Activated gamma-delta T cell treated with Interleukin-2 at 50 U/mL for 16 hours (primary cell): Measurements from ENCODE around the gene PSPC1.
"Not testable (repeated sequence)": the region's sequence is repeated elsewhere in the genome, so short reads cannot be mapped to it uniquely, and the experiment has no call there.

ENCODE experiments used
- DNase-seq: peaks from one replicate; pipeline ENCODE4 v3.0.0-alpha.2; 2020

PSPC1 gene, protein sequence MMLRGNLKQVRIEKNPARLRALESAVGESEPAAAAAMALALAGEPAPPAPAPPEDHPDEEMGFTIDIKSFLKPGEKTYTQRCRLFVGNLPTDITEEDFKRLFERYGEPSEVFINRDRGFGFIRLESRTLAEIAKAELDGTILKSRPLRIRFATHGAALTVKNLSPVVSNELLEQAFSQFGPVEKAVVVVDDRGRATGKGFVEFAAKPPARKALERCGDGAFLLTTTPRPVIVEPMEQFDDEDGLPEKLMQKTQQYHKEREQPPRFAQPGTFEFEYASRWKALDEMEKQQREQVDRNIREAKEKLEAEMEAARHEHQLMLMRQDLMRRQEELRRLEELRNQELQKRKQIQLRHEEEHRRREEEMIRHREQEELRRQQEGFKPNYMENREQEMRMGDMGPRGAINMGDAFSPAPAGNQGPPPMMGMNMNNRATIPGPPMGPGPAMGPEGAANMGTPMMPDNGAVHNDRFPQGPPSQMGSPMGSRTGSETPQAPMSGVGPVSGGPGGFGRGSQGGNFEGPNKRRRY

GRCh38 chr13:19782727-19783682 lies at the start of gene PSPC1:
Gene PSPC1, minus strand, starts transcription at chr13:19782945. Its CDS starts 188 bp downstream, at chr13:19782757.
- DNase-seq, result peak; percentile 94

- no peak for DNase-seq
Observed at GRCh38 chr13:19822673-19823072, 39.9 kb upstream of the PSPC1 start.

DNA sequence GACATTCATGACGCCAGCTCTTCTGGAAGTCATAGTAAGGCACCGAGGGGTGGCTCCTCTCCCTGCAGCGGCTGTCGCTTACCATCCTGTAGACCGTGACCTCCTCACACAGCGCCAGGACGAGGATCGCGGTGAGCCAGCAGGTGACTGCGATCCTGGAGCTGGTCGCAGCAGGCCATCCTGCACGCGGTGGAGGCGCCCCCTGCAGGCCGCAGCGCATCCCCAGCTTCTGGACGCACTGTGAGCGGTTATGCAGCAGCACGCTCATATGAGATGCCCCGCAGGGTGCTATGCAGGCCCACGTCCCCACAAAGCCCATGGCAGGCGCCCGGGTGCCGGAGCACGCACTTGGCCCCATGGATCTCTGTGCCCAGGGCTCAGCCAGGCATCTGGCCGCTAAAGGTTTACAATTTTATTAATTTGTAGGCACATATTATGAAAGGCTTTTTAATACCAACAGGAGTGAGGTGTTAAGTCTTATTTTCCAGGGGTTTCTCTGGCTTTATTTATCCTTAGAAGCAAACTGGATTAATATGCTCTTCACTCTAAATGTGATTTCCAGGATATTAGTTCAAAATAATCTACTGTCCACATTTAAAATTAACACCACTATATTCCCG lies 35.6 kb upstream of the PSPC1 start:
- DNase-seq, result peak; percentile 21

DNA sequence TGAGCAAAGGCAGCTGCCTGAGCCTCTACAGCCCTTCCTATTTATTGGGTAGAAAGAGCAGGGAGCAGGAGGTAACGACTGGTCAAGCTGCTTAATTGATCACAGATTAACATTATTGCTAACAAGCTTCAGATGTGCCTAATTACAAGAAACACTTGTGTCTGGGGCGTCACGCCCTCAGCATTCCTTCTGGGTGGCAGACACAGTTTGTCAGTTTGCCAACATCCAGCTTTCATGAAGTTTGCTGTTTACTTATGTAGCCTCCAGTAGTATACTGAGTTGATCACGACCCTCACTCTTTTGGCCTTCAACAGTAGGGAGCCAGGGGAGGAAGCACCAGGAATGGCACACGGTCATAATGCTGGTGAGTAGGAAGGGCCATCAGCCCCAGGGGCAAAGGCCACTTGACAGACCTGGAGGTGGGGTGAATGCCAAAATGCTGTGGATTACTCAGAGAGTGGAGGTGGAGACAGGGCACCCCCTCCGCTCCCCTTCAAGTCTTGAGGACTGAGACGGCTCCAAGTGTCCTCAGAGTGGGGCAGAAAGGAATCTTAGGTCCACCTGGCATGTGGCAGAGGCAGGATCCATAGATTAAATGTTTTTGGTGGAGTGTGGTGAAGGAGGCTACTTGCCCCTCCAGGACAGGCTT lies 34.9 kb upstream of the PSPC1 start:
- no peak for DNase-seq

GRCh38 chr13:19817106-19817505 lies 34.4 kb upstream of the PSPC1 start:
- no peak for DNase-seq

- not testable (repeated sequence) for DNase-seq
Observed at GRCh38 chr13:19815842-19816241, 33.1 kb upstream of the PSPC1 start.

- no peak for DNase-seq
Observed at GRCh38 chr13:19810996-19811881, 28.5 kb upstream of the PSPC1 start.

GRCh38 chr13:19810151-19810550 lies 27.4 kb upstream of the PSPC1 start:
- no peak for DNase-seq

GRCh38 chr13:19805765-19806164 lies 23.0 kb upstream of the PSPC1 start:
- DNase-seq, result no peak

GRCh38 chr13:19795956-19796355 lies 13.2 kb upstream of the PSPC1 start:
- no peak for DNase-seq

- no peak for DNase-seq
Observed at GRCh38 chr13:19794631-19795030, 11.9 kb upstream of the PSPC1 start.

DNA sequence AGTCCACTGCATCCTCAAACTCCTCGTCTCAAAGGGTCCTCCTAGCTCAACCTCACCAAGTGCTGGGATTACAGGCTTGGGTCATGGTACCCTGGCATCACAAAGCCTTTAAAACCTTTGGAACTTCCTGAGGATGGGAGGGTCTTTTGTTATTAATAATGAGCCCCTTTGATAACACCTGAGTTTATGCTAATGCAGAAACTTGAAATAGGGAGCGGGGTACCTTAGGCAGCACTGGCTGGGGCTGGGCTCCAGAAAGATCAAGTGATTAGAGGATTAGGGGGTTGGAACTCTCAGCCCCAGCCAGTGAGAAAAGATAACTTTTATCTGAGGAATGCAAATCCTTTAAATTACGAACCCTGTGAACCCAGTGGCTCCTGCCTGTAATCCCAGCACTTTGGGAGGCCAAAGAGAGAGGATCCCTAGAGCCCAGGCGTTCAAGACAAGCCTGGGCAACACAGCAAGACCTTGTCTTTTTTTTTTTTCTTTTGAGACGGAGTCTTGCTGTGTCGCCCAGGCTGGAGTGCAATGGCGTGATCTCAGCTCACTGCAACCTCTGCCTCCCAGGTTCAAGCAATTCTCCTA lies 9.3 kb upstream of the PSPC1 start:
- no peak for DNase-seq

DNA sequence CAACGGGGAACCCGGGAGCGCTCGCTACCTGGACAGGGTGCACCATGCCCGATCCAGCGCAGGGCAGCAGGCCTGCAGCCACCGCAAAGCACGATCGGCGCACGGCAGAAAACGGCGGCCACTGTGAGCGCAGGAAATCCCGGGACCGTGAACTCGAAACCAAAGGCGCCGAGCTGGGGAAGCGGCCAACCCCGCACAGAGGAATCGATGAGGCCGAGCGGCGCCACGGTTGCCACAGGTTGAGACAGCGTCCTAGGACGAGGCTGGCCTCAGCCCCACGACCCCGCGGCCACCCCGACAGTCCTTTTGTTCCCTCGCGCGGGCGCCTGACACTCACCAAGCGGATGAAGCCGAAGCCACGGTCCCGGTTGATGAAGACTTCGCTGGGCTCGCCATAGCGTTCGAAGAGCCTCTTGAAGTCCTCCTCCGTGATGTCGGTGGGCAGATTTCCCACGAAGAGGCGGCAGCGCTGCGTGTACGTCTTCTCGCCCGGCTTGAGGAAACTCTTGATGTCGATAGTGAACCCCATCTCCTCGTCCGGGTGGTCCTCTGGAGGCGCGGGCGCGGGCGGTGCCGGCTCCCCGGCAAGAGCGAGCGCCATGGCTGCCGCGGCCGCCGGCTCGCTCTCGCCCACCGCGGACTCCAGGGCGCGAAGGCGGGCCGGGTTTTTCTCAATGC lies 557 bp downstream of the PSPC1 start:
- DNase-seq, result peak; percentile 42

GRCh38 chr13:19781526-19781925 lies 1.2 kb downstream of the PSPC1 start:
- no peak for DNase-seq

- not testable (repeated sequence) for DNase-seq
Observed at GRCh38 chr13:19780753-19781418, 1.9 kb downstream of the PSPC1 start.

DNA sequence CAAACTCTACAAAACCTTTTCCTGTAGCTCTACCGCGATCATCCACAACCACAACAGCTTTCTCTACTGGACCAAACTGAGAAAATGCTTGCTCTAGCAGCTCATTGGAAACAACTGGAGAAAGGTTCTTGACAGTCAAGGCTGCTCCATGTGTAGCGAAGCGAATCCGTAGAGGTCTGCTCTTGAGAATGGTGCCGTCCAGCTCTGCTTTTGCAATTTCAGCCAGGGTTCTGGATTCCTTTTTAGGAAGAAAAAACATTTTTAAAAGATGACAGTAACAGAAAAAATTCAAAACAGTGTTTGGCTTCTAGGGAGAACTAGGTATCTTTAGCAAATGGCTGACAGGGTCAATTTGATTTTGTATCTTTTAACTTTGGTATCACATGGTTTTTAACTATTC lies 10.4 kb downstream of the PSPC1 start:
- no peak for DNase-seq

DNA sequence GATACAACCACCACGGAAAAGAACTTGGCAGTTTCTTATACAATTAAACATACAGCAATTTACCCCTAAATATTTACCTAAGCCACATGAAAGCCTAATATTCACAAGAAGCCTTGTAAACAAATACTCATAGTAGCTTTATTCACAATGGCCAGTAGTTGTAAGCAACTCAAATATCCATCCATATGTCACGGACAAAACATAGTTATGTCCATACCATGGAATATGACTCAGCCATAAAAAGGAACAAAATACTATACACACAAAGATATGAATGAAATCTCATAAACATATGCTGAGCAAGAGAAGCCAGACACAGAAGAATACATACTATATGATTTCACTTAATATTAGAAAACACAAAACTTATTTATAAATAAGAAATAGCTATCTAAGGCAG lies 12.9 kb downstream of the PSPC1 start:
- no peak for DNase-seq

GRCh38 chr13:19767966-19768365 lies 14.8 kb downstream of the PSPC1 start:
- DNase-seq, result no peak

DNA sequence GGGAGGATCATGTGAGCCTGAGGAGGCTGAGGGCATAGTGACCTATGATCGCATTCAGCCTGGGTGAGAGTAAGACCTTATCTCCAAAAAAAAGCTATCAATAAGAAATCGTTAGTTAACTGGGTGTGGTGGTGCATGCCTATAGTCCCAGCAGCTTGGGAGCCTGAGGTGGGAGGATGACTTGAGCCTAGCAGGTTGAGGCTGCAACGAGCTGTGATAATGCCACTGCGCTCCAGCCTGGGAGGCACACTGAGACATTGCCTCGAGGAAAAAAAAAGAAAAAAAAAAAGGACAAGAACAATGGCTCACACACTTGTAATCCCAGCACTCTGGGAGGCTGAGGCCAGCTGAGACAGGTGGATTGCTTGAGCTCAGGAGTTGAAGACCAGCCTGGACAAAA lies 16.2 kb downstream of the PSPC1 start:
- DNase-seq, result no peak

GRCh38 chr13:19764237-19764636 lies 18.5 kb downstream of the PSPC1 start:
- no peak for DNase-seq
